ENCODE measurements around the gene ASIC2.

The ASIC2 gene

DNA sequence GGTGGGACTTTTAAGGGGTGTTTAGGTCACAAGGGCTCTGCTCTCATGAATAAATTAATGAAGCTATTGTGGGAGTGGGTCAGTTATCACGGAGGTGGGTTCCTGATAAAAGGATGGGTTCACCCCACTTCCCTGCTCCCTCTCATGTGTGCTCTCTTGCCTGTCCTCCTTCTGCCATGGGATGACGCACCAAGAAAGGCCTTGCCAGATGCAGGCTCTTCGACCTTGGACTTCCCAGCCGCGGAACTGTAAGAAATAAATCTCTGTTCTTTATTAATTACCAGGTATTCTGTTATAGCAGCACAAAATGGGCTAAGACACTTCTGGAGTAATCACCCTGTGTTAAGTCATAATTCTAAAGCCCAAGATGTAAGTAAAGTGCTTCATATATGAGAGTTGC, 141.5 kb downstream of the ASIC2 start:
- DNase-seq, result no peak

DNA sequence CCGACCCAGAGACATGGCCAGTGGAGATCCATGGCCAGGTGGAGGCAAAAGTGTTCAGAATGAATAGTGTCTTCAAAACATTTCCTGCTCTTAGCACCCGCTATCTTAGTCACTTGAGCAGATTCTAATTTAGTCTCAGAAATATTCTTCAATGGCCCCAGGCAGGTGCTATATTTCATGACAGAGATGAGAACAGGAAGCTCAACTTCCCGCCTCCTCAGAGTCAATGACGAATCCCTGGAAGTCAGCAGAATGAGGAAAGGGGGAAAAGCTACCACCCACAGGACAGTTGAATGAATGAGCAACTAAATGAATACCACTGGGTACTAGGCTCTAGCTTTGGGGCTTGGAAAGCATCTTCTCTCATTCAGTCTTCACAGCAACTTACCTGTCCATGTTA, 147.2 kb downstream of the ASIC2 start:
- DNase-seq, result no peak

DNA sequence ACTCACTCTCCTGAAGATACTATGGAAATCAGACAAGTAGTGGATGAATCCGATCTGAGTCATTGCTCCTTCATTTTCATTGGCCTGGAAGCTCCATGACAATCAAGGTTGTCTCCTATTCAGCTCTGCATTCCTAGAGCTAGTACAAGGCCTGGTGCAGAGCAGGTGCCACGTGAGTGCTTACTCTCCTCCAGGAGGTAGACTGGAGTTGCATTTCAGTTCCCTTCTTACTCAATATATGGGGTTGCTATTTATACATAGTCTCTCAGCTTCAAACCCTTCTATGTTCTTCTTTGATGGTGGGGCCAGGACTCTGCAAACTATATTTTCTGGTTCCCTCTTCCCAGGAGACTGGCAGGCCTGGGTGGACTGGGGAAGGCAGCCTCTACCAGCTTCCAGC, 148.3 kb downstream of the ASIC2 start:
- DNase-seq, result no peak

DNA sequence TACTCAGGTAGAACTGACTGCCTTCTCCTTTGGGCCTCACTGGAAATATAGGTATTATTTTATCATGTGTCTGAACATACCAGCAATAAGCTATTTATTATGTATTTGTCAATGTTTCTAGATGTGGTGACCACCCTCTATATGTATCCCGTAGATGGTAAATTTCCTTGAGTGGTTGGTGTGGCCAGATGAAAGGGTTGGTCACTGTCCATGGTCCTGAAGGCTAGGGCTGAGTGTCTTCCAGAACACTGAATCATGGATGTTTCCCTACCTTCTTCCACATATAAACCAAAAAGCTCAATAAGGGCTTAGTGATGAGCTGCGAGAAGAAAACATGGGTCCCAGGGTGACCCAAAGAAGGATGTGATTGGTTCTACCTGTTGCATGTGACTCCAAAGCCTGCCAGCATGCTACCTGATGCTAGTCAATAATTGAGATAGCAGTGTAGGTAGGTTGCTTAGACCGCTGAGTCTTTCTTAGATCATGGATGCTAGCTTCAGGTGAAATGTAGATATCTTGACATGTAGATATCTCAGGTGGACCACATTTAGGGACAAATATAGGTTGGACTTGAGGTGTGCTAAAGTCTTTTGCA, 150.3 kb downstream of the ASIC2 start:
- no peak for DNase-seq

GRCh38 chr17:33140413-33141099, 152.5 kb downstream of the ASIC2 start:
- no peak for DNase-seq

DNA sequence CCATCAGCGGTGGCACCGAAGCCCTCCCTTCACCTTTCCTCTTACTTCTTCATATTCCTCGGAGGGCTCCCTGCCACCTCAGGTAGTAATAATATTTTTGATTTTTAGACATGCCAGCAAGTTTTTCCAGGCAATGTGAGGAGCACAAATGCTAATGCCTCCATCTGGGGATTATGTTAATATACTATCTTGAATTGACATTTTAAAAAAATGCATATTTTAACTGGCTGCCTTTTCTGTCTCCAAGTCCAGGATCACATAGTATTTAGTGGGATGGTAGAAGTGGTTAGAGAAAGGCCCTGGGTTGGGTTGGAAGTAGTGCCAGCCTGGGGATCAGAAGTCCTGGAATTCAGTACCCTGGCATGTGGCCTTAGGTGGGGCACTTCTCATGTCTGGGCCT, 154.5 kb downstream of the ASIC2 start:
- DNase-seq, result no peak

DNA sequence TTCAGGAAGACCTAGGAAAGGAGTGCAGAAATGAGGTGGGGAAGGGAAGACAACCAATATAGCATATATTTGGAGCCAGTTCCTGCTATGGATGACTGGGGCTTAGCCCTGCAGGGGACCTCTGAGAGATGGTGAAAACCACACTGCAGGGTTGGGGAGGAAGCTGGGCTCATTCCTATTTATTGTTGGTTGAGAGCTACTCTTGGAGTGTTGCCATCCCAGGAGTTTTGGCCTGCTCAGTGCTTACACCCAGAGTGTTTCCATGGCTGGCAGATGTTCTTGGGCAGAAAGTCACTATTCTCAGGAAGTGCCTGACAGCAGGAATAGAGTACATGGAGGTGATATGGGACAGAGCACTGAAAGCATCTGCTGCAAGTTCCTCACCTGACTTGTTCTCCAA, 155.7 kb downstream of the ASIC2 start:
- no peak for DNase-seq

- DNase-seq, result no peak
Observed at GRCh38 chr17:33135691-33136090, 157.4 kb downstream of the ASIC2 start.

GRCh38 chr17:33131620-33132019, 161.5 kb downstream of the ASIC2 start:
- DNase-seq, result no peak

DNA sequence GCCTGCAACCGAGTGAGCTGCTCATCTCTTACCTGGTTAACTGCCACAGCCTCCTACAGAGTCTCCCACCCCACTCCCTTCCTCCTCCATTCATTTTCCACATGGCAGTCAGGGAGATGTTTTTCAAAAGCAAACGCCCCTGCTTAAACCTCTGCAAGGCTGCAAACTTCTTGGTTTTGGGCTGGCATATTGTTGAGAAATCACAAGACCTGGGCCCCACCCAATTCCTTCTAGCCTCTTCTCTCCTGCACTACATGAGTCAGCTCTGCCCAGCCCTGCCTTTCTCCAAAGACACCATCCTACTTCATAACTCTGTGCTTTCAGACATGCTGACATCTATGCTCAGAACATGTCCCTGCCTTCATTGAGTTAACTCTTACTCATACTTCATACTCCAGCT, 165.4 kb downstream of the ASIC2 start:
- DNase-seq, result no peak

DNA sequence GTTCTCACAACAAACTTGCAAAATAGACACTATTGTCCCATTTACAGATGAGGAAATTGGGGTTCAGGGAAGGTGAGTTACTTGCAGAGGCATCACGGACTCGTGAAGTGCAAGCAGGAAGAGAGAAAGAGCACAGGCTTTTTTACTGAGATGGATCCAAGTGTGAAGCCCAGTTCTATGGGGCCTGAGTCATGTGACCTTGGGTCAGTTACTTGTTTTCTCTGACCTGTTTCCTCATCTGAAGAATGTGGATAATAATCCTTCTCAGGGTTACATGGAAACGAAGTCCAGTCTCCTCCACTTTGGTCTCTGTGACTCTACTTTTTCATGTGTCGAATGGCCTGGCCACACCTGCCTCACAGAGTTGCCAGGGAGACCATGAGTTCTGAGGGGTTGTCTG, 167.0 kb downstream of the ASIC2 start:
- DNase-seq, result no peak

- no peak for DNase-seq
Observed at GRCh38 chr17:33125552-33125950, 167.5 kb downstream of the ASIC2 start.

DNA sequence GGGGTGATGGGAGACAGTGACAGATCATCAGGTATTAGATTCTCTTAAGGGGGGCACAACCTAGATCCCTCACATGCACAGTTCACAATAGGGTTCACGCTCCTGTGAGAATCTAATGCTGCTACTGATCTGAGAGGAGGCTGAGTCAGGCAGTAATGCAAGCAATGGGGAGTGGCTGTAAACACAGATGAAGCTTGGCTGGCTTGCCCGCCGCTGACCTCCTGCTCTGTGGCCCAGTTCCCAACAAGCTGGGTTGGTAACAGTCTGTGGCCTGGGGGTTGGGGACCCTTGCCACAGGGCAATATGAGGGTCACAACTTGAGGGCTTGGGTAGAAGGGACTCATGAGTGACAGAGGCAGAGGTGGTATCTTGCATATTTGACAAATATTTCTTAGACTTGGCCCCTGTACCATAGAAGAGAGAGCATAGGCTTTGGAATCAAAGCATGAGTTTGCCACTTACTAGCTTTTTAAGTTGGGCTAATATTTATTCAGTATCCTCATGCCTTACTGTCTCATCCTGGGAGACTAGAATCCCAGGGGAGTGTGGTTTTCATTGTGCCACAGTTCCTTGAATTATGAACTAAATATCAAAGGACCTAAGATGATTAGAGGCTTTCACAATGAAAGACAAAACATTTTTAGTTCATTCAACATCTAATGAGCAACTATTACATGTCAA, 168.1 kb downstream of the ASIC2 start:
- DNase-seq, result no peak

- DNase-seq, result no peak
Observed at GRCh38 chr17:33124185-33124584, 168.9 kb downstream of the ASIC2 start.

GRCh38 chr17:33121756-33122155, 171.3 kb downstream of the ASIC2 start:
- no peak for DNase-seq

GRCh38 chr17:33121272-33121671, 171.8 kb downstream of the ASIC2 start:
- no peak for DNase-seq

GRCh38 chr17:33120103-33120502, 173.0 kb downstream of the ASIC2 start:
- DNase-seq, result no peak

DNA sequence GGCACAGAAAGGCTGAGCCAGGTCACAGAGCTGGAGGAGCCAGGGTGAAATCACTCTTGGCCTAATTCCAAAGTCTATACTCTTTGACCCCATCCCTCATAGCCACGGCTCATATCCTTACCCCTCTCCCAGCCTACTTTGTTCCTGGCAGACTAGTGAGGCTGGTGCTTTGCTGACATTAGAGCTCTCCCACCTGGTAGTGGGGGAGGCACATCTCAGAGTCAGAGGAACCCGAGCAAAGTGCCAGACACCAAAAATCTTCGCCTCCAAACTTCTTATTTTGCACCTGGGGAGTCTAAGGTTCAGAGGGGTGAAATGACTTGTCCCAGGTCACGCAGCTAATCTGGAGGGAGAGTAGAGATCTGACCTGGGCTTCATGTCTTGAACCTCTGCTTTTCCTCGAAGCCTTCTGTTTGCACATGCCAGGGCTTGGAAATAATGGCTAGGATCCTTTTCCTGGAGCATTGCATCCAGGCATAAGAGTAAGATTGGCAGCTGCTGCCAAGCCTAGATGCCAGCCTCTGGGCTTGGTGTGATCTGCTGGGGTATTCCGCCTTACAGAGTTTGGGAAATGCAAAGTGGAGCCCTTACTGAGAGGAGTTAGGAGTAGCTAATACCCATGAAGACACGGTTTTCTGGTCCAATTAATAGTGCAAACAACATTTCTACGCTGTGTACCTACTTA, 174.6 kb downstream of the ASIC2 start:
- no peak for DNase-seq

DNA sequence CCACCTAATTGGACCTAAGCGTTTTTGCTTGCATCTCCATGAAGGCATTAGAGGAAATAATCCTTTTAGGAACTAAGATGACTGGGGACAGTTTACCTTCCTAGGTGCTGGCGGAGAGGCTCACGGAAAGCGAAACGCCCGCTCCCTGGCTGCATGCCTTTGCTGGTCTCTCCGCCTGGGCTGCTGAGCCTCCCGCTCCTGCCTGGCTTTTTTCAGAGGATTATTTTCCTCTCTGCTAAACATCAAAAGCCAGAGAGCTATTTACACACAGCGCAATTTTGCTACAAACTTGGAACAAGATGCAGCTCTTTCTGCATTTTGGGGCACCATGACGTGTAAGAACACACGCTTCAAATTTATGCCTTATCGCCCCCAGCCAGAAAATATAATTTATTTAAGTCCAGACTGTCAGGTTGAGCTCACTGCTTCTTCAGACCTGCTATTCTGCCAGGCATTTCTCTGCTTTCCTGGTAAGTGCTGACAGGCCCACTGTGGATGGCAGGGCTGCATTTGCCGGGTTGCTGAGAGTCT, 177.0 kb downstream of the ASIC2 start:
- DNase-seq, result no peak

GRCh38 chr17:33115366-33115765, 177.7 kb downstream of the ASIC2 start:
- DNase-seq, result no peak

- no peak for DNase-seq
Observed at GRCh38 chr17:33113991-33114370, 179.1 kb downstream of the ASIC2 start.

- no peak for DNase-seq
Observed at GRCh38 chr17:33113276-33113990, 179.7 kb downstream of the ASIC2 start.

- no peak for DNase-seq
Observed at GRCh38 chr17:33112763-33113162, 180.3 kb downstream of the ASIC2 start.
